A673 (cell line): ENCODE measurements around the gene SLCO3A1. TPM values are rescaled to one million over a fixed set of nuclear protein-coding genes. Genes with fewer than 3 reads are reported as not detected.

ENCODE experiments used
- BruUV-seq: library from RNA; stranded (reverse); fragments of 400-500 nt; replicated peaks from 2 replicates; lab custom pipeline; 2021; lab: Mats Ljungman, UMichigan
- CTCF ChIA-PET: fragments of 300-600 bp; sonication (Branson Sonifier 250); formaldehyde crosslinking; loops from one replicate; lab custom pipeline; 2022; ENCODE audit warnings: antibody characterized with exemption; lab: Charles Lee
- POLR2A ChIA-PET: fragments of 300-600 bp; sonication (Branson Sonifier 250); formaldehyde crosslinking; loops from one replicate; lab custom pipeline; 2022; ENCODE audit warnings: antibody characterized with exemption; ENCODE audit not compliant: low non-redundant PET; lab: Charles Lee
- DNase-seq: peaks from one replicate; pipeline ENCODE4 v3.0.0-alpha.2; 2015; ENCODE audit warnings: low spot score
- H3K27ac ChIP-seq: fragments of 200-600 bp; sonication (generic); 2 replicates; pipeline ENCODE4 v1.5.1; 2016; ENCODE audit warnings: mixed run types, low read depth, mild to moderate bottlenecking, mixed read lengths, antibody characterized with exemption, low read length; ENCODE audit not compliant: poor library complexity, severe bottlenecking
- H3K27me3 ChIP-seq: fragments of 200-600 bp; sonication (generic); replicated peaks from 2 replicates; pipeline ENCODE4 v1.6.1; 2017; ENCODE audit warnings: mixed run types, low read depth, mild to moderate bottlenecking, mixed read lengths, antibody characterized with exemption, low read length; ENCODE audit not compliant: insufficient read depth, poor library complexity
- H3K36me3 ChIP-seq: fragments of 200-600 bp; sonication (generic); 2 replicates; pipeline ENCODE4 v1.6.1; 2016; ENCODE audit warnings: mixed run types, mild to moderate bottlenecking, mixed read lengths, antibody characterized with exemption, low read length; ENCODE audit not compliant: insufficient read depth, poor library complexity, severe bottlenecking
- H3K4me1 ChIP-seq: fragments of 200-600 bp; sonication (generic); 2 replicates; pipeline ENCODE4 v1.6.1; 2017; ENCODE audit warnings: mixed run types, mild to moderate bottlenecking, mixed read lengths, antibody characterized with exemption, low read length; ENCODE audit not compliant: insufficient read depth, poor library complexity, severe bottlenecking
- H3K4me3 ChIP-seq: fragments of 200-600 bp; sonication (generic); 2 replicates; pipeline ENCODE4 v1.5.1; 2016; ENCODE audit warnings: low read depth, mixed run types, mild to moderate bottlenecking, mixed read lengths, low read length; ENCODE audit not compliant: poor library complexity, severe bottlenecking
- H3K9me3 ChIP-seq: fragments of 200-600 bp; sonication (generic); 2 replicates; pipeline ENCODE4 v1.6.1; 2016; ENCODE audit warnings: mixed run types, low read depth, mild to moderate bottlenecking, mixed read lengths, antibody characterized with exemption, low read length; ENCODE audit not compliant: poor library complexity, severe bottlenecking
- EZH2 ChIP-seq: fragments of 200-600 bp; sonication (generic); IDR thresholded peaks from 2 replicates; pipeline ENCODE4 v1.6.1; 2017; ENCODE audit warnings: borderline replicate concordance, low read depth, mild to moderate bottlenecking, mixed read lengths, antibody characterized with exemption, low read length; ENCODE audit not compliant: poor library complexity, severe bottlenecking
- intact Hi-C: fragments of 100-400 bp; cut with micrococcal nuclease; formaldehyde crosslinking; loops from one replicate; pipeline ENCODE4 v1.10.0; 2022; ENCODE audit not compliant: unreplicated experiment
- total RNA-seq: library from RNA; stranded (reverse); gene quantifications from 2 replicates; pipeline ENCODE4 v1.2.3, GENCODE V29; 2021
- TF ChIP-seq, protein P1 (sequence below): fragments of 300-800, 200-600 bp; sonication (generic); conservative IDR thresholded peaks from 2 replicates; pipeline ENCODE4 v1.5.1; 2017; ENCODE audit warnings: low read depth, mild to moderate bottlenecking, antibody characterized with exemption, low read length, moderate library complexity, mixed read lengths

The SLCO3A1 gene
- total RNA-seq, 1 experiment from 2014 or later: 16.6 TPM

DNA sequence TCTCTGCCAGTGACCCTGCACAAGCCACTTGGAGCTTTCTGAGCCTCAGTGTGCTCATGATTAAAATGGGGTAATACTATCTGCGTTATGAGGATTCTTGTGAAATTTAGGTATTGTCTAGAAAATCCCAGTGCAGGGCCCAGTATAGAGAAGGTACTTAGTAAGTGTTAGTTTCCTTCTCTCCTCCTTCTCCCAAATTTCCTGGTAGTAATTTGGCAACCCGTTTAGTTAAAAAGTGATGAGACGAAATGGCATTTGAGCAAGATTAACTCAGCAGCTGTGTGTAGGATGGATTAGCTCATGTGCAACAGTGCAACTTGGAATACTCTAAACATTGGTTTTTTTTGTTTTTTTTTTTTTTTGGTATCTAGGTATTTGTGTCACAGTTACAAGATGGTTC, 84.6 kb downstream of the SLCO3A1 start:
- H3K27ac ChIP-seq: no peak overlapping the region
- H3K4me3 ChIP-seq: no peak overlapping the region
- H3K4me1 ChIP-seq: peaks cover 24% of the 10 kb centered on the region
- H3K9me3 ChIP-seq: no peaks in the 10 kb centered on the region
- no peaks in the 10 kb centered on the region for H3K27me3 ChIP-seq
- intact Hi-C loops: no loop called here
- TF ChIP-seq, protein P1, sequence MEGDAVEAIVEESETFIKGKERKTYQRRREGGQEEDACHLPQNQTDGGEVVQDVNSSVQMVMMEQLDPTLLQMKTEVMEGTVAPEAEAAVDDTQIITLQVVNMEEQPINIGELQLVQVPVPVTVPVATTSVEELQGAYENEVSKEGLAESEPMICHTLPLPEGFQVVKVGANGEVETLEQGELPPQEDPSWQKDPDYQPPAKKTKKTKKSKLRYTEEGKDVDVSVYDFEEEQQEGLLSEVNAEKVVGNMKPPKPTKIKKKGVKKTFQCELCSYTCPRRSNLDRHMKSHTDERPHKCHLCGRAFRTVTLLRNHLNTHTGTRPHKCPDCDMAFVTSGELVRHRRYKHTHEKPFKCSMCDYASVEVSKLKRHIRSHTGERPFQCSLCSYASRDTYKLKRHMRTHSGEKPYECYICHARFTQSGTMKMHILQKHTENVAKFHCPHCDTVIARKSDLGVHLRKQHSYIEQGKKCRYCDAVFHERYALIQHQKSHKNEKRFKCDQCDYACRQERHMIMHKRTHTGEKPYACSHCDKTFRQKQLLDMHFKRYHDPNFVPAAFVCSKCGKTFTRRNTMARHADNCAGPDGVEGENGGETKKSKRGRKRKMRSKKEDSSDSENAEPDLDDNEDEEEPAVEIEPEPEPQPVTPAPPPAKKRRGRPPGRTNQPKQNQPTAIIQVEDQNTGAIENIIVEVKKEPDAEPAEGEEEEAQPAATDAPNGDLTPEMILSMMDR: no peak
- no peak for TF ChIP-seq EZH2
- no TSS peak for BruUV-seq
- ChIA-PET CTCF (no interaction called here), POLR2A (interaction anchor here (0.5 kb wide), 1 partner anchor 832 kb away, joined by 3 read pairs; no protein-coding TSS in a partner anchor)
- no peak for DNase-seq
- H3K36me3 ChIP-seq: no peaks in the 10 kb centered on the region

DNA sequence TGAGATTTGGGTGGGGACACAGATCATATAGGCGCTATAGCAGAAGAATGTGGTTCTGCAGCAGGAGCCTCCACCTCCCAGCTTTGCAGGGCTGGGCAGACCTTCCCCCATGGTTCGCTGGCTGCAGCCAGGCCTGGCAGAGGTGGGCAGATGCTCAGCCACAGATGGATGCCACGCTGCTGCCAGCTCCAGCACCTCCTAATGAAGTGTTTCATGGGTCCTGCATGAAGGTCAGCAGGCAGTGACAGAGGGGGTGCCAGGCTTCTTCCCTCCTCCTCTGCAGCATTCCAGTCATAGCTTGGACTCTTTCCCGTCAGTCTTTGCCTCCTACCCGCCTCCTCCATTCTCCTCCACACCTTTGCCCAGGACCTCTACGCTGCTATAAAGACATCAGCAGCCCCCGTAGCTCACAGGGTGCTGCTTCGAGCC, 85.9 kb downstream of the SLCO3A1 start:
- CTCF ChIA-PET: no interaction called here
- H3K4me1 ChIP-seq: peaks cover 25% of the 10 kb centered on the region

DNA sequence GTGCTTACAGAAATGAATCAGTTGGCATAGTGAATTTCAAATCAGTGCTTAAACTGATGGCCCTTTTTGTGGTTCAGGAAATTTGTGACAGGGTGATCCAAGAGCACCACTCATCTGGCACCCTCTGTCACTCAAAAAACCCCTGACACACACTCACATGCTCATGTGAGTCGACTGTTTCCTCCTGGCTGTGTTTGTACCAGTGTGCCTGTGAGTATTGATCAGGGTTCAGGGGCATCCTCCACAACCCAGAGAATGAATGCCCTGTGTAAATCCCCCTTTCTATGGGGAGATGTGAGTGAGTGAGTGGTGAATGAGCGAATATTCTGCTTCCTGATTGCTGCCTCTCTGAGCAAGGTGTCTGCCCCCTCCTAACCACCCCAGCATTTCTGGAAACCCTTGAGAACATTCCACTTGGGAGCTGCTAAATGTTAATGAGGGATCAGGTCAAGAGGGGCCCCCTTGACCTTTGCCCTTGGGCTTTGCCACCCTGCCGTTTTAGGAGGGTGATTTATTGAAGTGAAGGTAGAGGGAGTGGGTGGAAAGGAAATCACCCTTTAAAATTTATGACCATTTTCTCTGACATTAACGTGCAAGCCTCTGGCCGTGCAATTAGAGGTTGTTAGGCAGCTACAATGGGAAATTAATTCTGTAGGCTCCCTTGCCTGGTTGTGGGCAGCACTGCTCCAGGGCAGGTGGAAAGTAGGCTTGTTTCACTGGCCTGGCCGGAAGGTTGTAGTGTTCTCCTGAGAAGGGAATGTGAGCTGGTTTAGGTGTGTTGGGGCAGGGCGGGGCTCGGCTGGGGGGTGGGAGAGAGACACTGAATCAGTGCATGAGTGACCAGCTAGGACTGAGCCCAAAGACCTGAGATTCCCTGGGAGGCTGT, 87.2 kb downstream of the SLCO3A1 start:
- H3K9me3 ChIP-seq: no peaks in the 10 kb centered on the region
- peaks cover 25% of the 10 kb centered on the region for H3K4me1 ChIP-seq
- POLR2A ChIA-PET: interaction anchor here (0.7 kb wide), 1 partner anchor 45 kb away, joined by 3 read pairs; no protein-coding TSS in a partner anchor
- no peak for TF ChIP-seq EZH2
- TF ChIP-seq, protein P1: no peak
- intact Hi-C loops: loop anchor here (5.0 kb wide), 1 partner anchor 638 kb away; no protein-coding TSS in a partner anchor
- no peak overlapping the region for H3K27ac ChIP-seq
- DNase-seq: no peak
- H3K4me3 ChIP-seq: no peak overlapping the region
- BruUV-seq: no TSS peak
- no peaks in the 10 kb centered on the region for H3K36me3 ChIP-seq
- CTCF ChIA-PET: no interaction called here
- H3K27me3 ChIP-seq: no peaks in the 10 kb centered on the region

More for the DNA sequence above, 85.9 kb downstream of the SLCO3A1 start:
- intact Hi-C loops: no loop called here
- Histone ChIP-seq H3K27me3 (no peaks in the 10 kb centered on the region), H3K27ac (no peak overlapping the region), H3K36me3 (no peaks in the 10 kb centered on the region), H3K9me3 (no peaks in the 10 kb centered on the region), H3K4me3 (no peak overlapping the region)
- DNase-seq: no peak
- no TSS peak for BruUV-seq
- no peak for TF ChIP-seq EZH2
- TF ChIP-seq, protein P1: no peak
- POLR2A ChIA-PET: no interaction called here
